ENCODE measurements around the gene RRAGC. TPM values are rescaled to one million over a fixed set of nuclear protein-coding genes. Genes with fewer than 3 reads are reported as not detected.
A peak's percentile ranks its signal among the peaks of the same experiment; 100 is the strongest.

Gene RRAGC
- total and polyA plus RNA-seq, 9 of the 15 experiments (the other 6 are each of a cell fraction or from before 2014, with no cell fraction given): 3.9 to 16.9 (median 10.9) TPM

- TF ChIP-seq, protein P1, sequence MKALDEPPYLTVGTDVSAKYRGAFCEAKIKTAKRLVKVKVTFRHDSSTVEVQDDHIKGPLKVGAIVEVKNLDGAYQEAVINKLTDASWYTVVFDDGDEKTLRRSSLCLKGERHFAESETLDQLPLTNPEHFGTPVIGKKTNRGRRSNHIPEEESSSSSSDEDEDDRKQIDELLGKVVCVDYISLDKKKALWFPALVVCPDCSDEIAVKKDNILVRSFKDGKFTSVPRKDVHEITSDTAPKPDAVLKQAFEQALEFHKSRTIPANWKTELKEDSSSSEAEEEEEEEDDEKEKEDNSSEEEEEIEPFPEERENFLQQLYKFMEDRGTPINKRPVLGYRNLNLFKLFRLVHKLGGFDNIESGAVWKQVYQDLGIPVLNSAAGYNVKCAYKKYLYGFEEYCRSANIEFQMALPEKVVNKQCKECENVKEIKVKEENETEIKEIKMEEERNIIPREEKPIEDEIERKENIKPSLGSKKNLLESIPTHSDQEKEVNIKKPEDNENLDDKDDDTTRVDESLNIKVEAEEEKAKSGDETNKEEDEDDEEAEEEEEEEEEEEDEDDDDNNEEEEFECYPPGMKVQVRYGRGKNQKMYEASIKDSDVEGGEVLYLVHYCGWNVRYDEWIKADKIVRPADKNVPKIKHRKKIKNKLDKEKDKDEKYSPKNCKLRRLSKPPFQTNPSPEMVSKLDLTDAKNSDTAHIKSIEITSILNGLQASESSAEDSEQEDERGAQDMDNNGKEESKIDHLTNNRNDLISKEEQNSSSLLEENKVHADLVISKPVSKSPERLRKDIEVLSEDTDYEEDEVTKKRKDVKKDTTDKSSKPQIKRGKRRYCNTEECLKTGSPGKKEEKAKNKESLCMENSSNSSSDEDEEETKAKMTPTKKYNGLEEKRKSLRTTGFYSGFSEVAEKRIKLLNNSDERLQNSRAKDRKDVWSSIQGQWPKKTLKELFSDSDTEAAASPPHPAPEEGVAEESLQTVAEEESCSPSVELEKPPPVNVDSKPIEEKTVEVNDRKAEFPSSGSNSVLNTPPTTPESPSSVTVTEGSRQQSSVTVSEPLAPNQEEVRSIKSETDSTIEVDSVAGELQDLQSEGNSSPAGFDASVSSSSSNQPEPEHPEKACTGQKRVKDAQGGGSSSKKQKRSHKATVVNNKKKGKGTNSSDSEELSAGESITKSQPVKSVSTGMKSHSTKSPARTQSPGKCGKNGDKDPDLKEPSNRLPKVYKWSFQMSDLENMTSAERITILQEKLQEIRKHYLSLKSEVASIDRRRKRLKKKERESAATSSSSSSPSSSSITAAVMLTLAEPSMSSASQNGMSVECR (CRISPR knock-in tag; IDR thresholded peaks at IDR 0.05): no peak; the same call in 1 of the 2 replicates
- TF ChIP-seq STAT5B (CRISPR knock-in tag; IDR thresholded peaks at IDR 0.05) (no peak), KAT2B (IDR thresholded peaks at IDR 0.05; ENCODE audit: low read depth, low read length) (no peak), SUPT5H (IDR thresholded peaks at IDR 0.05) (peak; percentile 55; the same call in 1 of the 2 replicates), GABPB2 (CRISPR knock-in tag; conservative IDR thresholded peaks at IDR 0.05) (no peak), ZNF395 (CRISPR knock-in tag; IDR thresholded peaks at IDR 0.05) (peak; percentile 78; the same call in 1 of the 2 replicates), ETS1 (conservative IDR thresholded peaks at IDR 0.05; ENCODE audit: control insufficient read depth, low read depth, low read length) (peak; percentile 93), MXI1 (IDR thresholded peaks at IDR 0.05; ENCODE audit: low read depth, low read length) (peak; percentile 18; the same call in 1 of the 2 replicates), PHF20 (IDR thresholded peaks at IDR 0.05; ENCODE audit: partially characterized antibody) (peak; percentile 86), HDGF (IDR thresholded peaks at IDR 0.05) (0 out of 2 replicates have a peak, but pooled peaks have one; percentile 52), PREB (CRISPR knock-in tag; IDR thresholded peaks at IDR 0.05) (no peak), STAG1 (CRISPR knock-in tag; IDR thresholded peaks at IDR 0.05; ENCODE audit: borderline replicate concordance) (no peak), GMEB1 (CRISPR knock-in tag; IDR thresholded peaks at IDR 0.05) (peak; percentile 61)
- TF ChIP-seq, protein P2, sequence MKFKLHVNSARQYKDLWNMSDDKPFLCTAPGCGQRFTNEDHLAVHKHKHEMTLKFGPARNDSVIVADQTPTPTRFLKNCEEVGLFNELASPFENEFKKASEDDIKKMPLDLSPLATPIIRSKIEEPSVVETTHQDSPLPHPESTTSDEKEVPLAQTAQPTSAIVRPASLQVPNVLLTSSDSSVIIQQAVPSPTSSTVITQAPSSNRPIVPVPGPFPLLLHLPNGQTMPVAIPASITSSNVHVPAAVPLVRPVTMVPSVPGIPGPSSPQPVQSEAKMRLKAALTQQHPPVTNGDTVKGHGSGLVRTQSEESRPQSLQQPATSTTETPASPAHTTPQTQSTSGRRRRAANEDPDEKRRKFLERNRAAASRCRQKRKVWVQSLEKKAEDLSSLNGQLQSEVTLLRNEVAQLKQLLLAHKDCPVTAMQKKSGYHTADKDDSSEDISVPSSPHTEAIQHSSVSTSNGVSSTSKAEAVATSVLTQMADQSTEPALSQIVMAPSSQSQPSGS (CRISPR knock-in tag; IDR thresholded peaks at IDR 0.05): no peak
Observed at GRCh38 chr1:38859561-38860453, at the start of gene RRAGC (continued).
